Lower lobe of right lung (tissue), 2 donors: Measurements from ENCODE around the gene HOMER3. TPM values are rescaled to one million over a fixed set of nuclear protein-coding genes. Genes with fewer than 3 reads are reported as not detected.

ENCODE experiments used
- ATAC-seq, 2 donors: fragments of 200-7000 bp; cut with Tn5 transposase; one replicate each; pipeline ENCODE4 v1.9.1; 2020 to 2022; ENCODE audit warnings: mild to moderate bottlenecking in 2 of 2, moderate library complexity in 2 of 2
- DNase-seq: peaks from one replicate; pipeline ENCODE4 v3.0.0-alpha.2; 2020
- H3K27ac ChIP-seq: fragments of 200-600 bp; one replicate; pipeline ENCODE4 v1.8.0; 2022
- H3K27me3 ChIP-seq: fragments of 200-600 bp; one replicate; pipeline ENCODE4 v1.8.0; 2022; ENCODE audit warnings: low read depth
- H3K36me3 ChIP-seq: fragments of 200-600 bp; one replicate; pipeline ENCODE4 v1.8.0; 2022; ENCODE audit warnings: mild to moderate bottlenecking
- H3K4me1 ChIP-seq: fragments of 200-600 bp; one replicate; pipeline ENCODE4 v1.8.0; 2022
- H3K4me3 ChIP-seq: fragments of 200-600 bp; one replicate; pipeline ENCODE4 v1.8.0; 2022; ENCODE audit warnings: mild to moderate bottlenecking
- H3K9me3 ChIP-seq: fragments of 200-600 bp; one replicate; pipeline ENCODE4 v1.8.0; 2022
- CTCF ChIP-seq: fragments of 200-600 bp; IDR thresholded peaks from one replicate; pipeline ENCODE4 v1.8.0; 2022; ENCODE audit warnings: antibody characterized with exemption, mild to moderate bottlenecking
- intact Hi-C: fragments of 100-400 bp; cut with DNase I; formaldehyde crosslinking; loops from one replicate; pipeline ENCODE4 v1.11.0; 2022
- total RNA-seq: library from RNA; stranded (reverse); fragmentation: NEBNext Ultra II Directional; extraction: Animal tissue kit (Norgen Biotek cat#: 25700); gene quantifications from one replicate; pipeline ENCODE4 v1.2.1, GENCODE V29; 2021
- donor health status: DM: no; HTN: yes; CAD: no; lungs with severe emphysema.

The HOMER3 gene
- total RNA-seq, 1 donor from 2014 or later = 20.5 TPM

GRCh38 chr19:18931316-18932162, 9.5 kb downstream of the HOMER3 start:
- Histone ChIP-seq H3K4me1 (no peaks in the 10 kb centered on the region), H3K4me3 (no peak overlapping the region), H3K27ac (no peak overlapping the region), H3K36me3 (peaks cover 55% of the 10 kb centered on the region), H3K9me3 (no peaks in the 10 kb centered on the region), H3K27me3 (no peaks in the 10 kb centered on the region)
- no peak for TF ChIP-seq CTCF
- DNase-seq (no peak), ATAC-seq (no peak)
- intact Hi-C loops = no loop called here

DNA sequence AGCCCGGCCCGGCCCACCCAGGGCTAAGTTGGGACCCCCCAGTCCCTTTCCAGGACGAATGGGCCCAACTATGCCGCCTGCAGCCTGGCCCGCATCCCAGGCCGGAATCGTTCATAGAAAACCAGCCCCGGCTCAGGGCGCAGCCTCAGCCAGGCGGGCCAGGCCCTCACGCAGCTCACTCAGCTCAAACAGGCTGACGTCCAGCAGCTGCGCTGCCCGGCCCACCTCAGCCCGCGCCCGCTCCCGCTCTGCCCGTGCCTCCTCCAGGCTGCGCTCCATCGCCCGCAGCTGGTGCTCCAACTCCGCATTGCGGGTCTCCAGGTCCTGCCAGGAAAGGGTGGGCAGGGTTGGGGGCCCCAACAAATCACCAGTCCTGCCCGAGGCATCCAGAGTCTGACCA, 11.7 kb downstream of the HOMER3 start:
- Histone ChIP-seq H3K27me3 (no peaks in the 10 kb centered on the region), H3K4me3 (no peak overlapping the region), H3K36me3 (peaks cover 74% of the 10 kb centered on the region), H3K9me3 (no peaks in the 10 kb centered on the region), H3K27ac (no peak overlapping the region), H3K4me1 (no peaks in the 10 kb centered on the region)
- DNase-seq (no peak), ATAC-seq (no peak)
- intact Hi-C loops = no loop called here
- no peak for TF ChIP-seq CTCF

DNA sequence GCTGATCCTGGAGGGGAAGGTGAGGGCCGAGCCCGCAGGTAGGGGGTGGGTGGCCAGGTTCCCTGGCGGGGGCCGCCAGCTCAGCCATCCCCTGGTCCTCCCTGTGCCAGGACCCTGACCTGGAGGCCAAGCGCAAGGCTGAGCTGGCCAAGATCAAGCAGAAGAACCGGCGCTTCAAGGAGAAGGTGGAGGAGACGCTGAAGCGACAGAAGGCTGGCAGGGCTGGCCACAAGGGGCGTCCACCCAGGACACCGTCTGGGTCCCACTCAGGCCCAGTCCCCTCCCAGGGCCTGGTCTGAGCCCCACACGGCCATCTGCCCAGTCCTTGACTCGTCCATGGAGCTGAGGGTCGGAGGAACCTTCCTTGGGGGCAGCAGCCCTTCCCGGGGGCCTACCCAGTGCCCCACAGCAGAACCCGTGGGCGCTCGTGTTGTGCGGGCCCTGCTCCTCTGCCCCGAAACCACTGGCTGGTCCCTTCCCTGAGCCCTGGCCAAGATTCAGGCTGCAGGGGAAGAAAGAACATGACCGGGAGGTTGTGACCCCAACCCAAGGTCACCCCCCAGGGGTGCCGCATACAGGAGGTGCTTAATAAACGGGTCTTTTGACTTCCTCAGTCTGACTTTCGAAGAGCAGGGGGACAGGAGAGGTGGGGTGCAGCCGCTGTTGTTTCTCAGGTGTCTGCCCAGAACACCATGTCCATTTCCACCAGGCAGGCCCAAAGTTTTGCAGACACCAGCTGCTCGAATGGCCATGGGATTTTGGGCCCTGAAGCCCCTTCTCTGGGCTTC, 12.8 kb downstream of the HOMER3 start:
- no peak overlapping the region for H3K27ac ChIP-seq
- H3K4me1 ChIP-seq = no peaks in the 10 kb centered on the region
- H3K4me3 ChIP-seq = no peak overlapping the region
- no peaks in the 10 kb centered on the region for H3K9me3 ChIP-seq
- no peak for TF ChIP-seq CTCF
- no peak for ATAC-seq
- DNase-seq = no peak
- intact Hi-C loops = no loop called here
- peaks cover 80% of the 10 kb centered on the region for H3K36me3 ChIP-seq
- no peaks in the 10 kb centered on the region for H3K27me3 ChIP-seq

DNA sequence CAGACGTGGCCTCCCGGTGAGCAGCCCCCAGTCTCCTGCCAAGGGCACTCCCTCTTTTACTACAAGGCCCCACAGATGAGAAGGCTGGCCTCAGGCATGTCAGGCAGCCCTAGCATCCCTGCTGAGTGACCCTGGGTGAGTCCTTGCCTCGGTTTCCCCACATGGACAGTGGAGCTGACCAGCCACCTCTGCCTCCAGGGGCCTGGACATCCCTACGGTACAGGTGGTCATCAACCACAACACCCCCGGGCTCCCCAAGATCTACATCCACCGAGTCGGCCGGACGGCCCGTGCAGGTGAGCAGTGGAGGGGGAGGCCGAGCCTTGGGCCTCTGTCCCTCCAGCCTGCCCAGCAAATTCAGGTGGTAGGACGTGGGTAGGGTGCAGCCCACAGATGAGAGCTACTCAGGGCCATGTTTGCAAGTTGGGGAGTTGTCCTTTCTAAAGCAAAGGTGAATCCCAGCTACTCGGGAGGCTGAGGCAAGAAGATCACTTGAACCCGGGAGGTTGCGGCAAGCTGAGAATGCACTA, 16.3 kb downstream of the HOMER3 start:
- ATAC-seq (no peak), DNase-seq (no peak)
- no peak overlapping the region for H3K27ac ChIP-seq
- H3K4me1 ChIP-seq = peaks cover 16% of the 10 kb centered on the region
- no peaks in the 10 kb centered on the region for H3K27me3 ChIP-seq
- no peak overlapping the region for H3K4me3 ChIP-seq
- peaks cover 84% of the 10 kb centered on the region for H3K36me3 ChIP-seq
- no peak for TF ChIP-seq CTCF
- H3K9me3 ChIP-seq = no peaks in the 10 kb centered on the region
- intact Hi-C loops = no loop called here

DNA sequence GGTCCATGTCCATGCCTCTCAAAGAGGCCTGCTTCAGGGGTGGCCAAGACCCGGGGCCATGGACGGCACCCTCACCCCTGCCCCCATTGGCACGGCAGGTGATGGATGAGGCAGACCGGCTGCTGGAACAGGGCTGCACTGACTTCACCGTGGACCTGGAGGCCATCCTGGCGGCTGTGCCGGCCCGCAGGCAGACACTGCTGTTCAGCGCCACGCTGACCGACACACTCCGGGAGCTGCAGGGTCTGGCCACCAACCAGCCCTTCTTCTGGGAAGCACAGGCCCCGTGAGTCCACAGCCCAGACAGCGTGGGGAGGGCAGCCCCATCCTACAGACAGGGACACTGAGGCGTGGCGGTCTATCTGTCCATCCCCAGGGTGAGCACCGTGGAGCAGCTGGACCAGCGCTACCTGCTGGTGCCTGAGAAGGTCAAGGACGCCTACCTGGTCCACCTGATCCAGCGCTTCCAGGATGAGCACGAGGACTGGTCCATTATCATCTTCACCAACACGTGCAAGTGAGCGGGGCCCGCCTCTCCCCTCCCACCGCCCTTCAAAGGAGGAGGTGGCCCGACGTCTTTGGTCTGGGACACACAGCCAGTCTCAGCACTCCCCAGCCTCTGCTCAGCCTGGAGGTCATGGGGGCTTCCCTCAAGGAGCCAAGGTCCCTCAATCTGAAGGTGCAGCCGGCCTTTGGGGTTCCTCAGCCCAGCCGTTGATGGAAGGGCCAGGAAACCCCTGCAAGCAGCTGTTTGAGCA, 18.6 kb downstream of the HOMER3 start:
- DNase-seq = no peak
- intact Hi-C loops = no loop called here
- no peak for TF ChIP-seq CTCF
- Histone ChIP-seq H3K36me3 (peaks cover 61% of the 10 kb centered on the region), H3K4me3 (no peak overlapping the region), H3K27me3 (no peaks in the 10 kb centered on the region), H3K9me3 (no peaks in the 10 kb centered on the region), H3K27ac (no peak overlapping the region), H3K4me1 (peaks cover 29% of the 10 kb centered on the region)
- ATAC-seq = no peak
